Prostate gland (tissue), 2 donors: ENCODE measurements around the gene TIGD1.

Experiments used
- CTCF ChIP-seq, 4 experiments: fragments of 200-600 bp in 2 of 4; fragments of 450-650 bp in 2 of 4; sonication (generic) in 2 of 4; IDR thresholded peaks; 1 replicate in 3 of 4; 2 replicates in 1 of 4; pipeline ENCODE4 v1.5.1; 2016 to 2019; ENCODE audit warnings: antibody characterized with exemption in 4 of 4, mild to moderate bottlenecking in 2 of 4, moderate library complexity in 2 of 4
- POLR2A ChIP-seq: fragments of 450-650 bp; IDR thresholded peaks from one replicate; pipeline ENCODE4 v1.6.1; 2016; ENCODE audit warnings: antibody characterized with exemption, mild to moderate bottlenecking
- POLR2AphosphoS5 ChIP-seq: sonication (generic); formaldehyde crosslinking; IDR thresholded peaks from one replicate; pipeline ENCODE4 v1.6.1; 2017; ENCODE audit warnings: antibody characterized with exemption

GRCh38 chr2:232524771-232525170 is 25.6 kb downstream of the TIGD1 start:
- TF ChIP-seq CTCF (IDR thresholded peaks at IDR 0.05) (no peak), POLR2A (no peak), POLR2AphosphoS5 (no peak)
